Activated gamma-delta T cell treated with anti-CD3 and anti-CD28 coated beads, Interleukin-2, amount 50 U/mL, for 16 hours (primary cell): ENCODE data around the gene CASP8AP2.
A peak's percentile ranks its signal among the peaks of the same experiment; 100 is the strongest.
"Not testable (repeated sequence)": the region's sequence is repeated elsewhere in the genome, so short reads cannot be mapped to it uniquely, and the experiment has no call there.

Source experiments
- DNase-seq: peaks from one replicate; pipeline ENCODE4 v3.0.0-alpha.2; 2020; ENCODE audit warnings: low read depth

Gene CASP8AP2

GRCh38 chr6:89829472-89830169, at the start of gene CASP8AP2:
CASP8AP2 (plus strand) TSS chr6:89829880.
- DNase-seq: peak; percentile 88

GRCh38 chr6:89781070-89782034, 48.3 kb upstream of the CASP8AP2 start:
- DNase-seq: no peak

- no peak for DNase-seq
Measured at GRCh38 chr6:89782222-89782621, 47.5 kb upstream of the CASP8AP2 start.

GRCh38 chr6:89783293-89783692, 46.4 kb upstream of the CASP8AP2 start:
- DNase-seq: not testable (repeated sequence)

GRCh38 chr6:89784838-89785237, 44.8 kb upstream of the CASP8AP2 start:
- no peak for DNase-seq

GRCh38 chr6:89786970-89787369, 42.7 kb upstream of the CASP8AP2 start:
- no peak for DNase-seq

GRCh38 chr6:89787660-89788328, 41.9 kb upstream of the CASP8AP2 start:
- DNase-seq: no peak

- no peak for DNase-seq
Measured at GRCh38 chr6:89789980-89790379, 39.7 kb upstream of the CASP8AP2 start.

GRCh38 chr6:89790403-89790802, 39.3 kb upstream of the CASP8AP2 start:
- DNase-seq: no peak

- DNase-seq: no peak
Measured at GRCh38 chr6:89792881-89793280, 36.8 kb upstream of the CASP8AP2 start.

GRCh38 chr6:89793586-89793985, 36.1 kb upstream of the CASP8AP2 start:
- DNase-seq: no peak

GRCh38 chr6:89794324-89794723, 35.4 kb upstream of the CASP8AP2 start:
- DNase-seq: no peak

GRCh38 chr6:89797317-89797716, 32.4 kb upstream of the CASP8AP2 start:
- no peak for DNase-seq

GRCh38 chr6:89799096-89799495, 30.6 kb upstream of the CASP8AP2 start:
- no peak for DNase-seq

- DNase-seq: no peak
Measured at GRCh38 chr6:89799756-89800155, 29.9 kb upstream of the CASP8AP2 start.

GRCh38 chr6:89803271-89803670, 26.4 kb upstream of the CASP8AP2 start:
- DNase-seq: no peak

- DNase-seq: no peak
Measured at GRCh38 chr6:89805814-89806371, 23.8 kb upstream of the CASP8AP2 start.

GRCh38 chr6:89807581-89807980, 22.1 kb upstream of the CASP8AP2 start:
- no peak for DNase-seq

- DNase-seq: not testable (repeated sequence)
Measured at GRCh38 chr6:89813422-89813821, 16.3 kb upstream of the CASP8AP2 start.

- DNase-seq: no peak
Measured at GRCh38 chr6:89817481-89817880, 12.2 kb upstream of the CASP8AP2 start.

- no peak for DNase-seq
Measured at GRCh38 chr6:89818977-89819335, 10.7 kb upstream of the CASP8AP2 start.
